Tibial nerve (tissue), 4 donors: ENCODE results near the gene ALKBH4.

Experiments
- CTCF ChIP-seq, 5 experiments: fragments of 200-600 bp in 3 of 5; fragments of 450-650 bp in 2 of 5; sonication (generic) in 3 of 5; IDR thresholded peaks; one replicate each; pipeline ENCODE4 v1.5.1; 2016 to 2019; ENCODE audit warnings: antibody characterized with exemption in 5 of 5, mild to moderate bottlenecking in 3 of 5, moderate library complexity in 2 of 5
- EP300 ChIP-seq, 2 donors: sonication (generic); formaldehyde crosslinking; IDR thresholded peaks; one replicate each; pipeline ENCODE4 v1.6.1; 2017; ENCODE audit warnings: antibody characterized with exemption in 2 of 2, mild to moderate bottlenecking in 1 of 2
- POLR2A ChIP-seq, 2 donors: fragments of 450-650 bp; IDR thresholded peaks; one replicate each; pipeline ENCODE4 v1.6.1; 2017; ENCODE audit warnings: antibody characterized with exemption in 2 of 2, mild to moderate bottlenecking in 2 of 2, moderate library complexity in 2 of 2

DNA sequence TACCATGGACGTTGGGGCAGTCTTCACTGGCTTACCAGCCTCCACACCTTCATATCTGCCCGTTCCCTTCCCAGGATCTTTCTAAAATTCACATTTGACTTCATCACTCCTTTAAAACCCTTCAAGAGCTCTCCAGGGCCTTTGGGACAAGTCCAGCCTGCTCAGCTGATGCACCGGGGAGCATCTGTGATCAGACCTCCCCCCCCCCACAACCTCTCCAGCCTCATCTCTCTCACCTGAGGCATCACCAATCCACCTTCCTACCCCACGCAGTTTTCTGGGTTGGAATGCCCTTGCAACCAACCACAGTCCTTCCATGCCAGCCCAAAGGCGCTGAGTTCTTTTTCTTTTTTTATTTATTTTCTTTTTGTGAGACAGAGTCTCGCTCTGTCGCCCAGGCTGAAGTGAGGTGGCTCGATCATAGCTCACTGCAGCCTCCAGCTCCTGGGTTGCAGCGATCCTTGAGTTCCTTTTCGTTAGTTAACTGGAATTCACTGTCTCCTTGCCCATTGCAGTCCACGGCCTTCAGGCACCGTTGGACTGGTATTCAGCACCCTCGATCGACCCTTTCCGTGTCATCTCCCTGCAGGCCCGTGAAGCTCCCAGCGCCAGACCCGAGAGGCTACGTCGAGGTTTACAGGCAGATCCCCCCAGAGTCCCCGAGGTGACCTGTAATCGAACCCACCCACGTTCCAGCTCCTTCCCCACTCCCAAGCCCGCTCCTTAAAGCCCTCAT lies 654 bp downstream of the ALKBH4 start:
- no peak for TF ChIP-seq CTCF (IDR thresholded peaks at IDR 0.05)
- no peak for TF ChIP-seq POLR2A (IDR thresholded peaks at IDR 0.05)
- TF ChIP-seq EP300 (IDR thresholded peaks at IDR 0.05), result no peak
